HAP-1 (cell line): Measurements from ENCODE around the gene TGFBR2.

ENCODE experiments used
- DNase-seq, 2 experiments: peaks; one replicate each; pipeline ENCODE4 v3.0.0-alpha.2; 2016 to 2020; ENCODE audit warnings: low spot score in 2 of 2
- H3K27me3 ChIP-seq: fragments of 250-450 bp; sonication (Bioruptor Pico); 2 replicates; pipeline ENCODE4 v1.5.1; 2020; ENCODE audit warnings: low read depth, mild to moderate bottlenecking, moderate library complexity
- H3K36me3 ChIP-seq: fragments of 250-450 bp; sonication (Bioruptor Pico); replicated peaks from 2 replicates; pipeline ENCODE4 v1.5.1; 2020; ENCODE audit warnings: mild to moderate bottlenecking
- H3K4me1 ChIP-seq: fragments of 250-450 bp; sonication (Bioruptor Pico); 2 replicates; pipeline ENCODE4 v1.5.1; 2020; ENCODE audit warnings: mild to moderate bottlenecking
- H3K4me3 ChIP-seq: fragments of 250-450 bp; sonication (Bioruptor Pico); 2 replicates; pipeline ENCODE4 v1.5.1; 2020; ENCODE audit warnings: mild to moderate bottlenecking, moderate library complexity
- H3K9me3 ChIP-seq: fragments of 250-450 bp; sonication (Bioruptor Pico); 2 replicates; pipeline ENCODE4 v1.5.1; 2020; ENCODE audit warnings: mild to moderate bottlenecking, moderate library complexity
- in situ Hi-C: fragments of 300-500 bp; cut with MboI; formaldehyde crosslinking; loops from 3 replicates; pipeline ENCODE4 v1.14.3; 2020; ENCODE audit warnings: low sequenced_read_pairs, inconsistent platforms, mixed read lengths

TGFBR2 gene

GRCh38 chr3:30629746-30630145 is 23.3 kb downstream of the TGFBR2 start:
- peaks cover 23% of the 10 kb centered on the region for H3K4me1 ChIP-seq
- no peaks in the 10 kb centered on the region for H3K36me3 ChIP-seq
- in situ Hi-C loops = no loop called here
- DNase-seq = no peak
- no peak overlapping the region for H3K4me3 ChIP-seq
- no peaks in the 10 kb centered on the region for H3K27me3 ChIP-seq
- H3K9me3 ChIP-seq = no peaks in the 10 kb centered on the region

DNA sequence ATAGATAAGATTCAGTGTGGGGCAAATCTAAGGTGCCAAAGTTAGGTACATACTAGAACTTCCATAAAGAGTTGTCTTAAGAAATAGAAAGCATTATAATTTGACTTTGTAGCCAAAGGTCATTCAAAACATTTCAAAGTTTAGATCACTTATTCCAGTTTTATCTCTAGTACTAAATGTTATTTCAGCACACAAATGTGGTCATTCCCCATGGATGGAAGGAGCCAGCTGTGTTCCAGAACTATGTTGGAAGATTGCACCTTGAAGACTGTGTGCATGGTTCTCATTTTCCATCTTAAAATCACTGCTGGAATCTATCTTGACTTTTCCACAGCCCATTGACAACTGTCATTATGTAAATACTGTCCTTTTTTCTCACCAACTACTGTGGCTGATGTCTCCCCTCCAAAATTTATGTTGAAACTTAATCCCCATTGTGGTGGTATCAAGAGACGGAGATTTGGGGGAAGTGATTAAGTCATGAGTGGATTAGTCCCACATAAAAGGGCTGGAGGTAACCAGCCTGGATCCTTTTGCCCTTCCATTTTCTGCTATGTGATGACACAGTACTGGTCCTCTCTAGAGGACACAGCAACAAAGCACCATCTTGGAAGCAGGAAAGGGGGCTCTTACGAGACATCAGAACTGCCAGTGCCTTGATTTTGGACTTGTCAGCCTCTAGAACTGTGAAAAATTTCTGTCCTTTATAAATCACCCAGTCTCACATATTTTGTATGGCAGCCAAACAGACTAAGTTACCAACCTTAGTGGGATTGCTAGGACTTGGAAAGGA is 24.0 kb downstream of the TGFBR2 start:
- H3K4me3 ChIP-seq = no peak overlapping the region
- no peaks in the 10 kb centered on the region for H3K27me3 ChIP-seq
- DNase-seq = peak in 1 of 2 experiments; percentile 31
- peaks cover 23% of the 10 kb centered on the region for H3K4me1 ChIP-seq
- no peaks in the 10 kb centered on the region for H3K36me3 ChIP-seq
- in situ Hi-C loops = no loop called here
- H3K9me3 ChIP-seq = no peaks in the 10 kb centered on the region

DNA sequence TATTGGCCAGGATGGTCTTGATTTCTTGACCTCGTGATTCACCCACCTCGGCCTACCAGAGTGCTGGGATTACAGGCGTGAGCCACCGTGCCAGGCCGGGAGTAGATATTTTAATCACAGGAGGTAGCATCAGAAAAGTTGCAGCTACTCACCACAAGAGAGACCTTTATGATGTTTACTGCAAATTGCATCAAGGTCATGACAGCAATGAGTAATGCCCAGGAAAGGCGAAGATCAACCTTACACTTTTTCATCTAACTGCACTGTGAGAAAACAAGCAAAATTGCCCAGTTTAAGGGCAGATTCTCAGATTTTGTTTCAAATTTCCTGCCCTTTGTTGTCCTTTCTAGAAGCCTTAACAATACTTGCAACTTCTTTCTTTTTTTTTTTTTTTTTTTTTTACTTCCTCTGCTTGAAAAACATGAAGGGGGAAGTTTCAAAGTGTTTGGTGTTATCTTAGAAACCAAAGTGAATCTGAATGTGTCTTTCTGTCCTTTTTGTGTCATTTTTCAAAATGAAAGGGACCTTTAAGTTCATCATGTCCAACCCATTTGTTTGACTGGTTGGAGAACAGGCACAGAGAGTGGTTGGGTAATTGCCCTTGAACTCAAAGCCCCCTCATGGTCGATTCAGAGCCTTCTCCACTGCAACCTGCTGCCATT is 25.0 kb downstream of the TGFBR2 start:
- Histone ChIP-seq H3K9me3 (no peaks in the 10 kb centered on the region), H3K4me3 (no peak overlapping the region), H3K27me3 (no peaks in the 10 kb centered on the region), H3K4me1 (peaks cover 23% of the 10 kb centered on the region), H3K36me3 (no peaks in the 10 kb centered on the region)
- no peak for DNase-seq
- in situ Hi-C loops = no loop called here

GRCh38 chr3:30632065-30632464 is 25.7 kb downstream of the TGFBR2 start:
- peaks cover 23% of the 10 kb centered on the region for H3K4me1 ChIP-seq
- DNase-seq = no peak
- no peaks in the 10 kb centered on the region for H3K27me3 ChIP-seq
- H3K9me3 ChIP-seq = no peaks in the 10 kb centered on the region
- in situ Hi-C loops = no loop called here
- no peaks in the 10 kb centered on the region for H3K36me3 ChIP-seq
- no peak overlapping the region for H3K4me3 ChIP-seq

- H3K27me3 ChIP-seq = no peaks in the 10 kb centered on the region
- H3K4me1 ChIP-seq = peaks cover 21% of the 10 kb centered on the region
- H3K9me3 ChIP-seq = no peaks in the 10 kb centered on the region
- in situ Hi-C loops = no loop called here
- no peak overlapping the region for H3K4me3 ChIP-seq
- no peak for DNase-seq
- H3K36me3 ChIP-seq = no peaks in the 10 kb centered on the region
Measured at GRCh38 chr3:30632521-30632920, 26.1 kb downstream of the TGFBR2 start.

DNA sequence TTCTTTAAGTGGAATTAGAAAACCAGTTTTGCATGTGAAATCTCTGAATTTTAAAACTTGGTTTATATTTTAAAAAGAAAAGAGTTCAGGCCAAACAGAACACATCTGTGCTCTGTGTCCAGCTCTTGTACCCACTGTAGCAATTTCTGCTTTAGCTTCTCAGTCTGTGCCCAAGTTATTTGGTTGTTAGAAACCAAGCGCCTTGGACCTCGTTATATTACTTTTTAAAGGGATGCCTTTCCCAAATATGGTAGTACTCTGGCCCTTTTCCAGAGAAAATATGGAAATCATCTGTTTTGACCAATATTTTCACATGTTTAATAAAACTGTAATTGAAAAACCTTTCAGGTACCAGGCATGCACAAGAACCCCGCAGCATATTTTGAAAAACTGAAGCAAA is 27.3 kb downstream of the TGFBR2 start:
- H3K4me1 ChIP-seq = peaks cover 13% of the 10 kb centered on the region
- in situ Hi-C loops = no loop called here
- H3K27me3 ChIP-seq = no peaks in the 10 kb centered on the region
- no peak overlapping the region for H3K4me3 ChIP-seq
- H3K9me3 ChIP-seq = no peaks in the 10 kb centered on the region
- DNase-seq = no peak
- H3K36me3 ChIP-seq = no peaks in the 10 kb centered on the region

DNA sequence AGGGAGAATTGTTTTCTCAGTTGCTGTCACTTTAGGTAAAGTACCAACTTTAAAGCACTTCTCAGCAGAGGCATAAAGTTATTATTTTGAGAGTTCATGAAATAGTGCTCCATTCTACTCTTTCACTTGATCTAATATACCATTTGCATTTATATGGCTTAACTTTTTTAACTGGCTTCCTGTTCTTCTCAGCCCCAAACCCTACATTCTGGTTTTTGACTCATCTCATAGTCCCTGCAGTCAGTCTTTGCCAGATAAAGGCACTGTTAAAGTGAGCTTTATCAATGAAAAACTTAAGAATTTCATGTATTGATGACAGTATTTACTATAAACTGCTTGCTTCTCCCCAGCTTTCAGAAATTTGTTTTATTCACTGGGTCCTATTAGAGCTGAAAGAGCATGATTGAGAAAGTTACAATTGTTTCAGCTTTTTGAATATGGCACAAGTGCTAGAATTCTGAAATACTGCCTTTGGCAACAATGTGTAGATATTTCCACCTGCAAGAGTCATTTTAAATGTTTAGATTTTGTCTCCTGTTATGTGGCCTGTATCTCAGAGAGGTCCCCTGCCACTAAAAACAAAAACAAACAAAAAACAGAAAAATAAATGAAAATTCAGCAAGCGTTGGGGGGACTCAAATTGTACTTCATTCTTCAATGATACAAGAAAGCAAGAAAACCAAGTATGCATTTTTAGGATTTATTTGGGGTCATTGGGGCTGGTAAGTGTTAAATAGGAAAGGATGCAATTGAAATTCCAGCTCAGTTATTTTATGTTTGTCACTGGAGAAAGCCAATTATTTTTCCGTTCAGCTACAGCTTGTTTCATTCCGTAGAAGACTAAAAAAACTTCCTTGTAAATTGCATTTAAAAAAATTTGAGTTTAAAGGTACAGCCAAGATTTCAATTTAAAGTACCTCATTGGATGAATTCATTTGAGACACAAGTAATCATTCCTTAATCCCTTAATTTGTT is 28.6 kb downstream of the TGFBR2 start:
- DNase-seq = no peak
- in situ Hi-C loops = no loop called here
- Histone ChIP-seq H3K4me3 (no peak overlapping the region), H3K4me1 (peaks cover 5% of the 10 kb centered on the region; the same call in 1 of the 2 replicates), H3K36me3 (no peaks in the 10 kb centered on the region), H3K9me3 (no peaks in the 10 kb centered on the region), H3K27me3 (no peaks in the 10 kb centered on the region)

GRCh38 chr3:30637310-30638219 is 31.2 kb downstream of the TGFBR2 start:
- Histone ChIP-seq H3K36me3 (no peaks in the 10 kb centered on the region), H3K4me1 (peaks cover 2% of the 10 kb centered on the region; the same call in 1 of the 2 replicates)
- no peak for DNase-seq

DNA sequence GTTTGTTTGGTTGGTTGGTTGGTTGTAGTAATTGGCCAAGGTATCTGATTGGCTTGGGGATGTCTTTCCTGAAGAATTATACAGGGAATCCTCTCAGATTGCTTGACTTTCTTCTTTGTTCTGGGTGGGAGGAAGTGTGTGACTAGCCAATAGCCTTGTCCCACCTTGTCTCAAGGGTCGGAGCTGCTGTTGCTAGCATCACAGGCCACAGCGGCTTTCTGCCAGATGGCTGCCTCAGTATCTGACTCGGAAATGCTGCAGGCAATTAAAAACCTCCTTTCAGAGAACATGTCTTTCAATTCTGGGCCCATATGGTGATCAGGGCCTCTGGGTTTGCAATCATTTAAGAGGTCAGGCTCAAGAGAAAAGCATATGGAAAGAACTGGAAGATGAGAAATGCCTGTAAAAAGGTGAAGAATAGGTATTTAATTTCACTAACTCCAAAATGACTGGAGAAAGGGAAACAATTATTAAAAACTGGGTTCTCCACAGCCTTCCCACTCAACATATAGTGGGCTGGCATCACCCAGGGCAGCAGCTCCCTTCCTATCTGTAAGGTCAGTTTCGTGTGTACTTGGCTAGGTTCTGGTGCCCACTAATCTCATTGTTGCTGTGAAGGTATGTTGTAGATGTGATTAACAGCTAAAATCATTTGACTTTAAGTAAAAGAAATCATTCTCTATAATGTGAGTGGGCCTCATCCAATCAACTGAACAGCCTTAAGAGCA is 32.4 kb downstream of the TGFBR2 start:
- Histone ChIP-seq H3K9me3 (no peaks in the 10 kb centered on the region), H3K4me1 (peaks cover 2% of the 10 kb centered on the region; the same call in 1 of the 2 replicates), H3K36me3 (no peaks in the 10 kb centered on the region), H3K4me3 (no peak overlapping the region), H3K27me3 (no peaks in the 10 kb centered on the region)
- in situ Hi-C loops = no loop called here
- DNase-seq = no peak

More at GRCh38 chr3:30637310-30638219, 31.2 kb downstream of the TGFBR2 start:
- in situ Hi-C loops = no loop called here
- no peaks in the 10 kb centered on the region for H3K27me3 ChIP-seq
- H3K9me3 ChIP-seq = no peaks in the 10 kb centered on the region
- H3K4me3 ChIP-seq = no peak overlapping the region

- in situ Hi-C loops = no loop called here
- no peaks in the 10 kb centered on the region for H3K36me3 ChIP-seq
- no peaks in the 10 kb centered on the region for H3K27me3 ChIP-seq
- H3K4me3 ChIP-seq = no peak overlapping the region
- no peaks in the 10 kb centered on the region for H3K9me3 ChIP-seq
- DNase-seq = no peak
- H3K4me1 ChIP-seq = peaks cover 2% of the 10 kb centered on the region; the same call in 1 of the 2 replicates
Measured at GRCh38 chr3:30639937-30640336, 33.5 kb downstream of the TGFBR2 start.

DNA sequence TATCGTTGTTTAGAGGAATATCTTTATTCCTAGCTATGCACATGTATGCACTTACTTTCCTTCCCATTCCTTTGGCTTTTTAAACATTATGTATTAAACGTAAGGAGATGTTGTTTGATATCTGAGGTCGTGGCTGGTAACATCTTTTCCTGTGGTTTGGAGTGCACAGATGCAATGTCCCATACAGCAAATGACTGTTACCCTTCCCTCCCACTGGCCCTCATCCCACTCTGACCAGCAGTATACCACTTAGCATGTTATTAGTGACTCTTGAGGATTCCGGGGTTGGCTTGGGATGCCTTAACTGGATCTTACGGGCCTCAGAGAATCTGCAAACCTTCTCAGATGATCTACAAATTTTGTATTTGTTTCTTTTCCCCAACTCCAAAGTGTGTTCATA is 34.5 kb downstream of the TGFBR2 start:
- Histone ChIP-seq H3K4me1 (peaks cover 2% of the 10 kb centered on the region; the same call in 1 of the 2 replicates), H3K36me3 (no peaks in the 10 kb centered on the region), H3K4me3 (no peak overlapping the region), H3K9me3 (no peaks in the 10 kb centered on the region), H3K27me3 (no peaks in the 10 kb centered on the region)
- in situ Hi-C loops = no loop called here
- DNase-seq = no peak

GRCh38 chr3:30641416-30642251 is 35.2 kb downstream of the TGFBR2 start:
- Histone ChIP-seq H3K27me3 (no peaks in the 10 kb centered on the region), H3K36me3 (no peaks in the 10 kb centered on the region), H3K4me1 (peaks cover 2% of the 10 kb centered on the region; the same call in 1 of the 2 replicates), H3K4me3 (no peak overlapping the region), H3K9me3 (no peaks in the 10 kb centered on the region)
- in situ Hi-C loops = no loop called here
- DNase-seq = no peak
